A549 treated with DMSO at 1 μM for 4 hours (cell line): ENCODE measurements around the gene RPS14. TPM values are rescaled to one million over a fixed set of nuclear protein-coding genes. Genes with fewer than 3 reads are reported as not detected.

ENCODE experiments used
- total RNA-seq: library from RNA; stranded (reverse); fragments of 200-300 nt; extraction: Qiagen RNA extraction; gene quantifications from 5 replicates; pipeline ENCODE4 v1.2.3, GENCODE V29; 2022; ENCODE audit warnings: low read depth

Gene RPS14
- total RNA-seq, result 2,838 to 3,288 TPM (median 2,914 TPM) in 5 replicates

DNA sequence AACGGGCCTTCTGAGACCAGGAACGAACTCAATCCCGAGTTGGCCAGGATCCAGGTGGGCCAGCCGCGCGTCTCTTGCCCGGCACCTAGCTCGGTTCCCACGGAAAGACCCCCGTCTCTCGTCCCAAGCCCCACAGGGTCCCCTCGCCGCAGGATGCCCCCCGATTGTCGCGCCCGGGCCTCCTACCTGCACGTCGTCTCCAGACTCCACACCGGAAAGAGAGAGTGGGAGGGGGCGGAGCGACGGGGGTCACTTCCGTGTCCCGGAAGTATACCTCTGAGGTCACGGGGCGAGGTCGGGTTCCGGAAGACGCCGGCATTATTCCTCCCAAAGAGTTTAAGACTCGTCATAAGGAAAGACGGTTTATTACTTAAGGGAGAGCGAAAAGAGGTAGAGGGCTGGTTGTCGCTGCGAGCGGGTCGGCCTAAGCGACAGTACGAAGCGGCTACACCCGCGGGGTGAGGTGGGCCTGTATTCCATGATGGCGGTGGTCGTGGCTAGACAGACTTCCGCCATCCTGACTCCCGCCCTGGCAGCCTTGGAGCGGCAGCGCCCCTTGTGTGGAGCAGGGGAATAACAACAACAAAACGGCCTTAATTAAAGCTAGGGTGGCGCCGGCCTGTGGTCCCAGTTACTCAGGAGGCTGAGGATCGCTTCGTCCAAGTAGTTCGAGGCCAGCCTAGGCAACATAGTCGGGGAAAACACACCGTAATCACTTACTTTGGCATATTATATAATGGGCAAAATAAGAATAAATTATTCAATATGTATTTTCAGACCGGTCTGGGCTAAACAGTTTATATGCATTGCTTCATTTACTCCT is at the start of gene RPS14:
TSS of gene RPS14 (minus strand) at position 223 of the 823 bp plus-strand sequence. CDS start 2,006 bp downstream, outside the sequence.

GRCh38 chr5:150412319-150413175 is 37.0 kb downstream of the RPS14 start, which contains the start of gene CD74:
TSS of gene CD74 (minus strand) at chr5:150412910. CDS start at chr5:150412749, 161 bp downstream.

Other genes with a start within 250 kb of the RPS14 start
- 0.96 to 1.4 TPM (median 1.0 TPM) in 5 replicates for gene CAMK2A, start 160.0 kb downstream of the RPS14 start, total RNA-seq
- gene ARSI, start 146.8 kb downstream of the RPS14 start, total RNA-seq, result 41.1 to 52.9 TPM (median 45.5 TPM) in 5 replicates
- 71.4 to 102 TPM (median 88.1 TPM) in 5 replicates for gene TCOF1, start 92.0 kb downstream of the RPS14 start, total RNA-seq
- 0.08 to 0.36 TPM (median 0.12 TPM) in 3 of 5 replicates, not detected in the others for gene CD74, start 36.8 kb downstream of the RPS14 start, total RNA-seq
- gene NDST1, start 58.4 kb upstream of the RPS14 start, total RNA-seq, result 57.1 to 74.3 TPM (median 66.3 TPM) in 5 replicates
- 28.1 to 34.7 TPM (median 30.7 TPM) in 5 replicates for gene SYNPO, start 190.9 kb upstream of the RPS14 start, total RNA-seq
- 0.03 to 0.29 TPM (median 0.10 TPM) in 3 of 5 replicates, not detected in the others for gene MYOZ3, start 211.5 kb upstream of the RPS14 start, total RNA-seq